Measurements from ENCODE around the gene RILPL2.

DNA sequence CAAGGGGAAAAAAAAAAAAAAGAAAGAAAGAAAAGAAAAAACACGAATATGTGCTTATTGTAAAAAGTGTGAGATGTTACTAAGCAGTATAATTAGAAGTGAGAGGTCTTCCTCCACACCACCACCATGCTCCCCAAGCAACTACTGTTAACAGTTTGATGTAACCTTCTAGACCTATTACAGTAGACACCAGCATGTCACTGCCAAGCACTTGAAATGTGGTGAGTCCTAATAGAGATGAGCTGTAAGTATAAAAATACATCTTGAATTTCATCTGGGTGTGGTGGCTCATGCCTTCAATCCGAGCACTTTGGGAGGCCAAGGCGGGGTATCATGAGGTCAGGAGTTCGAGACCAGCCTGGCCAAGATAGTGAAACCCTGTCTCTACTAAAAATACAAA is 13.4 kb upstream of the RILPL2 start:
- TF ChIP-seq POLR2AphosphoS5 (IDR thresholded peaks at IDR 0.05; ENCODE audit: control insufficient read depth, insufficient read depth, low read depth, low read length) (no peak), ZNF766 (CRISPR knock-in tag; conservative IDR thresholded peaks at IDR 0.05) (no peak), BMI1 (IDR thresholded peaks at IDR 0.05; ENCODE audit: low read length) (no peak), TAF1 (IDR thresholded peaks at IDR 0.05; ENCODE audit: control insufficient read depth, extremely low read depth, insufficient read depth, low read length, severe bottlenecking) (no peak), POLR2A (conservative IDR thresholded peaks at IDR 0.05) (no peak), CHD2 (IDR thresholded peaks at IDR 0.05; ENCODE audit: low read depth, low read length) (no peak), ELF1 (tag; IDR thresholded peaks at IDR 0.05) (no peak), SRSF1 (IDR thresholded peaks at IDR 0.05; ENCODE audit: low read depth, low read length) (no peak), RCOR1 (IDR thresholded peaks at IDR 0.05; ENCODE audit: borderline replicate concordance in 1 of 2, low read depth in 2 of 2, low read length in 2 of 2) (no peak), IRF2 (CRISPR knock-in tag; IDR thresholded peaks at IDR 0.05) (no peak), ZNF124 (CRISPR knock-in tag; IDR thresholded peaks at IDR 0.05) (no peak)
- TF ChIP-seq, protein P1, sequence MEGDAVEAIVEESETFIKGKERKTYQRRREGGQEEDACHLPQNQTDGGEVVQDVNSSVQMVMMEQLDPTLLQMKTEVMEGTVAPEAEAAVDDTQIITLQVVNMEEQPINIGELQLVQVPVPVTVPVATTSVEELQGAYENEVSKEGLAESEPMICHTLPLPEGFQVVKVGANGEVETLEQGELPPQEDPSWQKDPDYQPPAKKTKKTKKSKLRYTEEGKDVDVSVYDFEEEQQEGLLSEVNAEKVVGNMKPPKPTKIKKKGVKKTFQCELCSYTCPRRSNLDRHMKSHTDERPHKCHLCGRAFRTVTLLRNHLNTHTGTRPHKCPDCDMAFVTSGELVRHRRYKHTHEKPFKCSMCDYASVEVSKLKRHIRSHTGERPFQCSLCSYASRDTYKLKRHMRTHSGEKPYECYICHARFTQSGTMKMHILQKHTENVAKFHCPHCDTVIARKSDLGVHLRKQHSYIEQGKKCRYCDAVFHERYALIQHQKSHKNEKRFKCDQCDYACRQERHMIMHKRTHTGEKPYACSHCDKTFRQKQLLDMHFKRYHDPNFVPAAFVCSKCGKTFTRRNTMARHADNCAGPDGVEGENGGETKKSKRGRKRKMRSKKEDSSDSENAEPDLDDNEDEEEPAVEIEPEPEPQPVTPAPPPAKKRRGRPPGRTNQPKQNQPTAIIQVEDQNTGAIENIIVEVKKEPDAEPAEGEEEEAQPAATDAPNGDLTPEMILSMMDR (IDR thresholded peaks at IDR 0.05 in 2 of 3, conservative IDR thresholded peaks at IDR 0.05 in 1 of 3; ENCODE audit: insufficient read depth in 2 of 3, low read depth in 1 of 3, low read length in 3 of 3): no peak
- TF ChIP-seq, protein P2, sequence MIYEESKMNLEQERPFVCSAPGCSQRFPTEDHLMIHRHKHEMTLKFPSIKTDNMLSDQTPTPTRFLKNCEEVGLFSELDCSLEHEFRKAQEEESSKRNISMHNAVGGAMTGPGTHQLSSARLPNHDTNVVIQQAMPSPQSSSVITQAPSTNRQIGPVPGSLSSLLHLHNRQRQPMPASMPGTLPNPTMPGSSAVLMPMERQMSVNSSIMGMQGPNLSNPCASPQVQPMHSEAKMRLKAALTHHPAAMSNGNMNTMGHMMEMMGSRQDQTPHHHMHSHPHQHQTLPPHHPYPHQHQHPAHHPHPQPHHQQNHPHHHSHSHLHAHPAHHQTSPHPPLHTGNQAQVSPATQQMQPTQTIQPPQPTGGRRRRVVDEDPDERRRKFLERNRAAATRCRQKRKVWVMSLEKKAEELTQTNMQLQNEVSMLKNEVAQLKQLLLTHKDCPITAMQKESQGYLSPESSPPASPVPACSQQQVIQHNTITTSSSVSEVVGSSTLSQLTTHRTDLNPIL (CRISPR knock-in tag; IDR thresholded peaks at IDR 0.05): no peak

Measured in K562 (cell line).